NCI-H524 treated with DMSO at 0.1 percent for 48 hours (cell line): ENCODE data around the gene RPL10.

Experiments used
- DNase-seq: peaks from one replicate; lab custom pipeline; 2025; lab: John Stamatoyannopoulos, UW

The RPL10 gene

GRCh38 chrX:154449618-154450017 is 51.4 kb downstream of the RPL10 start:
- DNase-seq: no peak

- DNase-seq: no peak
Measured at GRCh38 chrX:154450312-154450711, 52.1 kb downstream of the RPL10 start.
